Fibroblast of lung (primary cell): ENCODE data around the gene MITF.

Source experiments
- EZH2 ChIP-seq: IDR thresholded peaks from 2 replicates; pipeline ENCODE4 v1.5.1; 2012; ENCODE audit warnings: low read length, control low read depth, mild to moderate bottlenecking; ENCODE audit errors: missing control alignments
- TF ChIP-seq, protein P1 (sequence below), 2 donors: IDR thresholded peaks in 1 of 2; conservative IDR thresholded peaks in 1 of 2; 1 replicate in 1 of 2; 2 replicates in 1 of 2; pipeline ENCODE4 v1.5.1; 2011 to 2012; ENCODE audit warnings: low read length in 2 of 2, control low read depth in 1 of 2, inconsistent platforms in 1 of 2, low read depth in 1 of 2, mild to moderate bottlenecking in 1 of 2

DNA sequence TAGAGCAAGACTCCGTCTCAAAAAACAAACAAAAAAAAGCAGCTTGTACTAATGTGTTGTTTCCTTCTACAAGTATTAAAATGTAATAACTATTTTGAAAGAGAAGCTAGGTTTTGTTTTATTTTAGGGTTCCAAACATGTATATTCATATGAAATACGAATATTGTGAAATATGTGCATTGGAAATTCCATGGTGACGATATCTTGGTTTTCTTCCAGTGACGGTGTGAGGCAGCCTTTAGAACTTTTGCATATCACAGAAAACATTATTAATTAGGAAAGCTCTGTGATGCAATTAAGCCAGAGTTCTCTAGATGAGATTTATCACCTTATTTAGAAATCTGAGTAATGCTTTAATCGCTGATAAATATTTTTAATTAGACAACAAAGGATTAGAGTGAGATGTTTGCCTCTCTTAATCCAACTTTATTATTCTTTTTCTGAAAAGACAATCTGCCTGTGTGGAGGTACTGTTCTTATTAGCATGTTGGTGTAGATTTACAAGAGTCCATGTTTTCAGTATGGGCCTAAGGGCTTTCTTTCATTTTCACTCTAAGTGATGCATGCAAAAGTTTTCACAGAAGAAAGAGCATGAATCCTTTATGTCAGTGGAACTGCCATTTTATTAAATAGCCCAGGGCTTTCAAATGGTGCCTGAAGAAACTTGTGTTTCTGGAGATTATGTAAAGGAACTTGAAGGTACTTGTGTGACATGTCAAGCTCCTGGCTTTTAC lies 222.6 kb downstream of the MITF start:
- TF ChIP-seq, protein P1, sequence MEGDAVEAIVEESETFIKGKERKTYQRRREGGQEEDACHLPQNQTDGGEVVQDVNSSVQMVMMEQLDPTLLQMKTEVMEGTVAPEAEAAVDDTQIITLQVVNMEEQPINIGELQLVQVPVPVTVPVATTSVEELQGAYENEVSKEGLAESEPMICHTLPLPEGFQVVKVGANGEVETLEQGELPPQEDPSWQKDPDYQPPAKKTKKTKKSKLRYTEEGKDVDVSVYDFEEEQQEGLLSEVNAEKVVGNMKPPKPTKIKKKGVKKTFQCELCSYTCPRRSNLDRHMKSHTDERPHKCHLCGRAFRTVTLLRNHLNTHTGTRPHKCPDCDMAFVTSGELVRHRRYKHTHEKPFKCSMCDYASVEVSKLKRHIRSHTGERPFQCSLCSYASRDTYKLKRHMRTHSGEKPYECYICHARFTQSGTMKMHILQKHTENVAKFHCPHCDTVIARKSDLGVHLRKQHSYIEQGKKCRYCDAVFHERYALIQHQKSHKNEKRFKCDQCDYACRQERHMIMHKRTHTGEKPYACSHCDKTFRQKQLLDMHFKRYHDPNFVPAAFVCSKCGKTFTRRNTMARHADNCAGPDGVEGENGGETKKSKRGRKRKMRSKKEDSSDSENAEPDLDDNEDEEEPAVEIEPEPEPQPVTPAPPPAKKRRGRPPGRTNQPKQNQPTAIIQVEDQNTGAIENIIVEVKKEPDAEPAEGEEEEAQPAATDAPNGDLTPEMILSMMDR (conservative IDR thresholded peaks at IDR 0.05 in 1 of 2, IDR thresholded peaks at IDR 0.05 in 1 of 2; ENCODE audit: low read depth in 1 of 2, low read length in 2 of 2): no peak
- TF ChIP-seq EZH2: no peak
